ENCODE results near the gene AMPD2.

- TF ChIP-seq POLR2AphosphoS5 (IDR thresholded peaks at IDR 0.05) = no peak
- TF ChIP-seq EP300 (IDR thresholded peaks at IDR 0.05) = no peak
- no peak for TF ChIP-seq CTCF (IDR thresholded peaks at IDR 0.05)
- no peak for TF ChIP-seq POLR2A (IDR thresholded peaks at IDR 0.05)
Observed at GRCh38 chr1:109573785-109574184, 45.9 kb upstream of the AMPD2 start.

Data from sigmoid colon (tissue), 4 donors.